Cardiac muscle cell (in vitro differentiated cells and primary cell): ENCODE data around the gene ST7. TPM values are rescaled to one million over a fixed set of nuclear protein-coding genes. Genes with fewer than 3 reads are reported as not detected.
A peak's percentile ranks its signal among the peaks of the same experiment; 100 is the strongest.

Experiments used
- DNase-seq, 2 donors: peaks; one replicate each; pipeline versions ENCODE4 v3.0.0 to v3.0.0-alpha.2; 2010 to 2017; ENCODE audit warnings: low read depth in 1 of 2, low spot score in 1 of 2
- H3K27ac ChIP-seq: fragments of 200-600 bp; sonication (generic); 2 replicates; pipeline ENCODE4 v1.5.1; 2016
- H3K27me3 ChIP-seq: fragments of 200-600 bp; sonication (generic); 2 replicates; pipeline ENCODE4 v1.6.0; 2016; ENCODE audit warnings: control low read depth
- H3K36me3 ChIP-seq: fragments of 200-600 bp; sonication (generic); 2 replicates; pipeline ENCODE4 v1.5.1; 2016; ENCODE audit warnings: control low read depth
- H3K4me1 ChIP-seq: fragments of 200-600 bp; sonication (generic); 2 replicates; pipeline ENCODE4 v1.8.1; 2017; ENCODE audit warnings: low read depth, mild to moderate bottlenecking, mixed run types
- H3K4me3 ChIP-seq: fragments of 200-600 bp; sonication (generic); 2 replicates; pipeline ENCODE4 v1.5.1; 2016; ENCODE audit warnings: mild to moderate bottlenecking
- H3K9me3 ChIP-seq: fragments of 200-600 bp; sonication (generic); 2 replicates; pipeline ENCODE4 v1.5.1; 2017; ENCODE audit warnings: low read depth, mild to moderate bottlenecking, control low read depth
- CTCF ChIP-seq: IDR thresholded peaks from 2 replicates; pipeline ENCODE4 v1.5.1; 2012; ENCODE audit warnings: low read depth, mild to moderate bottlenecking, low read length
- polyA plus RNA-seq: library from polyadenylated mRNA; unstranded; fragments of >200 nt; fragmentation: Nextera tagmentation; extraction: Ambion mirVana; gene quantifications from 2 replicates; pipeline ENCODE4 v1.2.1, GENCODE V29; 2016
- total RNA-seq: library from RNA; depleted of rRNA; stranded (reverse); fragments of >200 nt; gene quantifications from 2 replicates; pipeline ENCODE4 v1.2.3, GENCODE V29; 2016

ST7 gene
- total and polyA plus RNA-seq, 2 experiments from 2014 or later, result 83.5 to 96.7 TPM

GRCh38 chr7:117195361-117196029 lies 242.2 kb downstream of the ST7 start:
- Histone ChIP-seq H3K9me3 (no peaks in the 10 kb centered on the region), H3K27ac (no peak overlapping the region), H3K4me3 (no peak overlapping the region), H3K27me3 (no peaks in the 10 kb centered on the region), H3K36me3 (peaks cover 37% of the 10 kb centered on the region), H3K4me1 (peaks cover 11% of the 10 kb centered on the region)
- no peak for DNase-seq
- no peak for TF ChIP-seq CTCF

- Histone ChIP-seq H3K27ac (peak overlapping the region; percentile 19), H3K4me1 (peaks cover 11% of the 10 kb centered on the region), H3K27me3 (no peaks in the 10 kb centered on the region), H3K9me3 (no peaks in the 10 kb centered on the region), H3K36me3 (peaks cover 37% of the 10 kb centered on the region), H3K4me3 (no peak overlapping the region)
- TF ChIP-seq CTCF, result no peak
- DNase-seq, result no peak
These were observed 246.8 kb downstream of the ST7 start for GRCh38 chr7:117200132-117200531.

- TF ChIP-seq CTCF, result no peak
- Histone ChIP-seq H3K27me3 (no peaks in the 10 kb centered on the region), H3K4me1 (peaks cover 11% of the 10 kb centered on the region), H3K27ac (peak overlapping the region; percentile 21), H3K9me3 (no peaks in the 10 kb centered on the region), H3K36me3 (peaks cover 43% of the 10 kb centered on the region), H3K4me3 (no peak overlapping the region)
- DNase-seq, result no peak
These were observed 247.6 kb downstream of the ST7 start for GRCh38 chr7:117200786-117201458.

- H3K27me3 ChIP-seq, result no peaks in the 10 kb centered on the region
- H3K27ac ChIP-seq, result peak overlapping the region; percentile 8
- no peak for TF ChIP-seq CTCF
- H3K9me3 ChIP-seq, result no peaks in the 10 kb centered on the region
- H3K36me3 ChIP-seq, result peaks cover 39% of the 10 kb centered on the region
- DNase-seq, result peak in 1 of 2 donors; percentile 14
- peaks cover 6% of the 10 kb centered on the region for H3K4me1 ChIP-seq
- no peak overlapping the region for H3K4me3 ChIP-seq
These were observed 249.2 kb downstream of the ST7 start for GRCh38 chr7:117202511-117202910.

GRCh38 chr7:117203205-117203604 lies 249.9 kb downstream of the ST7 start:
- peaks cover 39% of the 10 kb centered on the region for H3K36me3 ChIP-seq
- H3K4me1 ChIP-seq, result peaks cover 1% of the 10 kb centered on the region
- no peaks in the 10 kb centered on the region for H3K27me3 ChIP-seq
- H3K4me3 ChIP-seq, result no peak overlapping the region
- no peaks in the 10 kb centered on the region for H3K9me3 ChIP-seq
- H3K27ac ChIP-seq, result peak overlapping the region; percentile 8
- DNase-seq, result no peak
- TF ChIP-seq CTCF, result no peak
